DND-41 (cell line): ENCODE results near the gene ANKS4B.

Experiments
- EZH2 ChIP-seq: IDR thresholded peaks from 3 replicates; pipeline ENCODE4 v1.6.1; 2012; ENCODE audit warnings: borderline replicate concordance, low read depth, mild to moderate bottlenecking, moderate library complexity, low read length, inconsistent platforms; ENCODE audit not compliant: severe bottlenecking
- TF ChIP-seq, protein P1 (sequence below): IDR thresholded peaks from 2 replicates; pipeline ENCODE4 v1.5.1; 2012; ENCODE audit warnings: borderline replicate concordance, low read length, moderate library complexity, mild to moderate bottlenecking; ENCODE audit not compliant: poor library complexity, severe bottlenecking; ENCODE audit errors: extremely low read depth

DNA sequence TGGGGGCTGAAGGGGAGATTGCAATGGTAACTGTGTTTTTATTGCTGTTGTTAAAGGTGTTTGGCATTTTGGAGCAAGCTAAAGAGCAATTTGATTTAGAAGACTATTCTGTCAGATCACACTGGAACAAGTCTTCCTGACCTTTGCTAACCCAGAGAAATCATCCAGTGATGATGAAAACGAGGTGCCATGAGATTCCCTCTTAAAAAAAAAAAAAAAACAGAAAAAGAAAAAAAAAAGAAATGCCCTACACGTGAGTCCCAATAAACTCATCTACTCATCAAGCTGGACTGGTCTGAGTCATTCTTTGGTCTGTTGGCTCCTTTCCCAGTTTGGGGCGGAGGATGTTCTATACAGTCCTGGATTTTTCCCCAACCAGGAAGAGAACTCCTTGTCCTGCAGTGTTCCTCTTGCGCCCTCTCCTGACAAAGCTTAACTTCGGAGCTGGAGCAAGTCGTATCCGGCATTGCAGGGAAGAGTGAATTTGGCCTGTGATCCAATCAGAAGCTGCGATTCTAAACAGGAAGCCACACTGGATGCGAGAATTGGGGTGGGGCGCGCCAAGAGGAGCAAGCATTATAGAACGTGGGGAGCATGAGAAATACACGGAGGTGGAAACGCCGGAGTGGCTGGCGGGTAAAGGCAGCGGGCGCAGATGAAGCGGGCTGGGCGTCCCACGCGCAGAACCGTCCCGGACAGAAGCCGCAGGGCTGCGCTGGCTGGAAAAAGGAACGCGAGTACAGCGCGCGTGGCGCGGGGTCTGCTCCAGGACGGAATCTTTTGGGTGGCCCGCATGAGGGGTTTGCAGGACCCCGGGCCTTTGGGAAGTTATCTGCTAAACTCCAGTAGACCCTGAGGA lies 67.0 kb downstream of the ANKS4B start:
- TF ChIP-seq, protein P1, sequence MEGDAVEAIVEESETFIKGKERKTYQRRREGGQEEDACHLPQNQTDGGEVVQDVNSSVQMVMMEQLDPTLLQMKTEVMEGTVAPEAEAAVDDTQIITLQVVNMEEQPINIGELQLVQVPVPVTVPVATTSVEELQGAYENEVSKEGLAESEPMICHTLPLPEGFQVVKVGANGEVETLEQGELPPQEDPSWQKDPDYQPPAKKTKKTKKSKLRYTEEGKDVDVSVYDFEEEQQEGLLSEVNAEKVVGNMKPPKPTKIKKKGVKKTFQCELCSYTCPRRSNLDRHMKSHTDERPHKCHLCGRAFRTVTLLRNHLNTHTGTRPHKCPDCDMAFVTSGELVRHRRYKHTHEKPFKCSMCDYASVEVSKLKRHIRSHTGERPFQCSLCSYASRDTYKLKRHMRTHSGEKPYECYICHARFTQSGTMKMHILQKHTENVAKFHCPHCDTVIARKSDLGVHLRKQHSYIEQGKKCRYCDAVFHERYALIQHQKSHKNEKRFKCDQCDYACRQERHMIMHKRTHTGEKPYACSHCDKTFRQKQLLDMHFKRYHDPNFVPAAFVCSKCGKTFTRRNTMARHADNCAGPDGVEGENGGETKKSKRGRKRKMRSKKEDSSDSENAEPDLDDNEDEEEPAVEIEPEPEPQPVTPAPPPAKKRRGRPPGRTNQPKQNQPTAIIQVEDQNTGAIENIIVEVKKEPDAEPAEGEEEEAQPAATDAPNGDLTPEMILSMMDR = peak; percentile 92
- no peak for TF ChIP-seq EZH2
